H1 (cell line): Measurements from ENCODE around the gene CENPB. TPM values are rescaled to one million over a fixed set of nuclear protein-coding genes. Genes with fewer than 3 reads are reported as not detected.

Experiments
- FOSL1 ChIP-seq: IDR thresholded peaks from 2 replicates; pipeline ENCODE4 v1.6.1; 2011; ENCODE audit warnings: mild to moderate bottlenecking, low read depth, low read length, moderate library complexity; ENCODE audit not compliant: insufficient read depth
- RAD21 ChIP-seq, 2 experiments: IDR thresholded peaks in 1 of 2; conservative IDR thresholded peaks in 1 of 2; 2 replicates each; pipeline ENCODE4 v1.6.1; 2011; ENCODE audit warnings: low read depth in 2 of 2, low read length in 2 of 2, improper control_type of control experiment in 1 of 2, inconsistent platforms in 1 of 2, mild to moderate bottlenecking in 1 of 2, moderate library complexity in 1 of 2
- polyA plus RNA-seq, 7 experiments: library from polyadenylated mRNA; depleted of rRNA in 3 of 7; stranded (reverse) in 5 of 7; unstranded in 2 of 7; fragments of >200 nt in 5 of 7; fragments of 200-250 nt in 2 of 7; gene quantifications; 1 replicate in 5 of 7; 2 replicates in 1 of 7; 4 replicates in 1 of 7; pipeline versions ENCODE4 v1.2.1 to v1.2.3, GENCODE V29; 2011 to 2013; ENCODE audit warnings: missing spikeins in 2 of 7, mixed read lengths in 2 of 7
- total RNA-seq: library from RNA; stranded (reverse); fragmentation: NEBNext Ultra II Directional; extraction: Animal tissue kit (Norgen Biotek cat#: 25700); gene quantifications from 2 replicates; pipeline ENCODE4 v1.2.1, GENCODE V29; 2021

The CENPB gene
- total and polyA plus RNA-seq, 2 of the 8 experiments (the other 6 are each of a cell fraction or from before 2014, with no cell fraction given): 17.7 to 51.6 TPM

DNA sequence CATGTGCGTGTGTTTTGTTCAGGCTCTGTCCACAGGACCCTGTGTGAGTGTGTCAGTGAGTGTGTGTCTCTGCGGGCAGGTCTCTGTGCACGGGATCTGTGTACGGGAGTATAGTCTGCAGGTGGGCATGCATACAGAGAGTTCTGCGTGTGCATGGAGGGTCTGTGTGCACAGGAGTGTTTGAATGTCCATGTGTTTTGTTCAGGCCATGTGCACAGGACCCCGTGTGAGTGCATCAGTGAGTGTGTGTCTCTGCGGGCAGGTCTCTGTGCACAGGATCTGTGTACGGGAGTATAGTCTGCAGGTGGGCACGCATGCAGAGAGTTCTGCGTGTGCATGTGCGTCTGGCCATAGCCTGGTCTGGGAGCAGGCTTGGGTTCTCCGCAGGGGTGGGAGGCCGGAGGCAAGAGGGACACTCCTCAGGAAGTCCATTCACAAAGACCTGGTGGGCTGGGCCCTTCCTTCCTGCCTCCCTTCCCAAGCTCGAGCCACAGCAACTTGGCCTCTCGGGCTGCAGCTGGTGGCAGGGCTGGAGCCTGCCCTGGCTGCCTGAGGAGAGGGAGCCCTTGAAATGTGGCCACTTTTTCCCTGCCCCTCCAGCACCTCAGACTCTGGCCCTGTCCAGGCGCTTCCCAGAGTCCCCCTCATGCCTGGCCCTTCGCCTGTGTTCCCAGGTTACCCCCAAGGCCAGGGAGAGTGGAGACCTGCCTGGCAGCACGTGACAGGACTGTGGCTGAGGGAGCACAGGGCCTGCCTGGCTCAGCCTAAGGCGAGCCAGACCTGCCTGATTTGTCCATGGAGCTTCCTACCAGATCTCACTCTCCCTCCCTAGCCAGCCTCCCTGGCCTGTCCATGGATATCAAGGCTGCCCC lies 47.2 kb downstream of the CENPB start (continued):
- TF ChIP-seq RAD21 (IDR thresholded peaks at IDR 0.05 in 1 of 2, conservative IDR thresholded peaks at IDR 0.05 in 1 of 2; ENCODE audit: low read depth in 2 of 2, low read length in 2 of 2) (no peak), FOSL1 (no peak)
